GM12878 (cell line): ENCODE results near the gene VSTM1. TPM values are rescaled to one million over a fixed set of nuclear protein-coding genes. Genes with fewer than 3 reads are reported as not detected.

ENCODE experiments used
- ATAC-seq: fragments of 200-7000 bp; cut with Tn5 transposase; 3 replicates; pipeline ENCODE4 v1.9.1; 2020; ENCODE audit warnings: mild to moderate bottlenecking, moderate library complexity
- BruUV-seq: library from RNA; stranded (reverse); fragments of 400-500 nt; replicated peaks from 2 replicates; lab custom pipeline; 2021; lab: Mats Ljungman, UMichigan
- CTCF ChIA-PET: fragments of 300-600 bp; sonication (Branson Sonifier 250); formaldehyde crosslinking; extraction: SDS; loops from one replicate; lab custom pipeline; 2021; ENCODE audit warnings: inconsistent platforms; lab: Yijun Ruan, JAX
- POLR2A ChIA-PET: fragments of 350-600 bp; formaldehyde crosslinking; extraction: SDS; loops from one replicate; lab custom pipeline; 2021; ENCODE audit warnings: inconsistent platforms; lab: Charles Lee
- RAD21 ChIA-PET: fragments of 300-600 bp; sonication (Branson Sonifier 250); formaldehyde crosslinking; loops from one replicate; lab custom pipeline; 2023; ENCODE audit warnings: antibody characterized with exemption; ENCODE audit not compliant: unreplicated experiment; lab: Charles Lee
- SMC1A ChIA-PET: fragments of 300-600 bp; sonication (Branson Sonifier 250); formaldehyde crosslinking; loops from one replicate; lab custom pipeline; 2023; ENCODE audit not compliant: unreplicated experiment, uncharacterized antibody; lab: Charles Lee
- DNase-seq: peaks from one replicate; pipeline ENCODE4 v3.0.0-alpha.2; 2011; ENCODE audit warnings: low read depth, low spot score
- FAIRE-seq: peaks from 3 replicates; lab custom pipeline; 2011; peaks lifted over from hg19 to GRCh38; lab: Jason Lieb, UNC
- H2AFZ ChIP-seq: 2 replicates; pipeline ENCODE4 v1.6.0; 2011; ENCODE audit warnings: low read depth, low read length, control low read depth; ENCODE audit not compliant: control insufficient read depth
- H3K27ac ChIP-seq: 2 replicates; pipeline ENCODE4 v1.5.1; 2011; ENCODE audit warnings: control low read depth; ENCODE audit not compliant: control insufficient read depth, insufficient read depth
- H3K27me3 ChIP-seq, 2 experiments: replicated peaks in 1 of 2; 2 replicates each; pipeline versions ENCODE4 v1.6.0 to v1.6.1; 2011; ENCODE audit warnings: low read length in 1 of 2; ENCODE audit not compliant: control insufficient read depth in 2 of 2, insufficient read depth in 2 of 2
- H3K36me3 ChIP-seq, 2 experiments: 2 replicates each; pipeline ENCODE4 v1.5.1; 2011; ENCODE audit warnings: low read length in 1 of 2; ENCODE audit not compliant: control insufficient read depth in 2 of 2, insufficient read depth in 2 of 2
- H3K4me1 ChIP-seq: 2 replicates; pipeline ENCODE4 v1.6.1; 2011; ENCODE audit warnings: mild to moderate bottlenecking, low read length, moderate library complexity, mixed read lengths; ENCODE audit not compliant: control insufficient read depth, insufficient read depth
- H3K4me2 ChIP-seq: 2 replicates; pipeline ENCODE4 v1.6.0; 2011; ENCODE audit warnings: control low read depth; ENCODE audit not compliant: control insufficient read depth, insufficient read depth
- H3K4me3 ChIP-seq: fragments of 200-600 bp; sonication (generic); 2 replicates; pipeline ENCODE4 v1.5.1; 2016
- H3K79me2 ChIP-seq: 2 replicates; pipeline ENCODE4 v1.6.0; 2011; ENCODE audit warnings: low read length; ENCODE audit not compliant: control insufficient read depth, insufficient read depth
- H3K9ac ChIP-seq: 2 replicates; pipeline ENCODE4 v1.8.0; 2011; ENCODE audit warnings: low read length, control low read depth, mixed read lengths; ENCODE audit not compliant: control insufficient read depth, insufficient read depth
- H3K9me3 ChIP-seq: replicated peaks from 3 replicates; pipeline ENCODE4 v1.5.1; 2011; ENCODE audit warnings: mild to moderate bottlenecking, low read length; ENCODE audit not compliant: control insufficient read depth, insufficient read depth
- H4K20me1 ChIP-seq: 2 replicates; pipeline ENCODE4 v1.6.0; 2011; ENCODE audit not compliant: control insufficient read depth, insufficient read depth
- EED ChIP-seq: sonication (generic); IDR thresholded peaks from 2 replicates; pipeline ENCODE4 v1.6.1; 2016; ENCODE audit warnings: antibody characterized with exemption, low read depth
- FOXK2 ChIP-seq: fragments of 450-650 bp; IDR thresholded peaks from 2 replicates; pipeline ENCODE4 v1.6.1; 2017; ENCODE audit warnings: mild to moderate bottlenecking, moderate library complexity
- MXI1 ChIP-seq: fragments of 150-350 bp; IDR thresholded peaks from 2 replicates; pipeline ENCODE4 v1.6.1; 2011; ENCODE audit warnings: low read depth, mild to moderate bottlenecking, inconsistent platforms, low read length, improper control_type of control experiment
- NFXL1 ChIP-seq: fragments of 450-650 bp; IDR thresholded peaks from 2 replicates; pipeline ENCODE4 v1.6.1; 2017; ENCODE audit warnings: antibody characterized with exemption, mild to moderate bottlenecking, borderline replicate concordance
- POLR2A ChIP-seq: IDR thresholded peaks from 2 replicates; pipeline ENCODE4 v1.6.1; 2011; ENCODE audit warnings: low read depth, mild to moderate bottlenecking, low read length
- WRNIP1 ChIP-seq: IDR thresholded peaks from 2 replicates; pipeline ENCODE4 v1.6.1; 2011; ENCODE audit warnings: low read depth, low read length, improper control_type of control experiment, borderline replicate concordance
- ZNF217 ChIP-seq: fragments of 450-650 bp; IDR thresholded peaks from 2 replicates; pipeline ENCODE4 v1.6.1; 2017; ENCODE audit warnings: antibody characterized with exemption, mild to moderate bottlenecking
- WGBS: methylation state at CpG from one replicate; pipeline ENCODE4 v1.1.6; 2016; ENCODE audit warnings: low lambda C conversion rate; ENCODE audit not compliant: insufficient replicate concordance, insufficient coverage; ENCODE audit errors: missing lambda C conversion rate; 5-methylcytosine and 5-hydroxymethylcytosine counted together
- in situ Hi-C: fragments of 300-500 bp; cut with MboI; formaldehyde crosslinking; loops from 9 replicates; pipeline ENCODE4 v1.14.3; 2018; ENCODE audit warnings: mixed read lengths
- intact Hi-C: fragments of 100-400 bp; cut with micrococcal nuclease; formaldehyde crosslinking; loops from one replicate; pipeline ENCODE4 v1.14.2; 2022; ENCODE audit not compliant: unreplicated experiment
- polyA plus RNA-seq, 11 experiments: library from polyadenylated mRNA; depleted of rRNA in 4 of 11; unstranded in 6 of 11; stranded (reverse) in 5 of 11; fragments of >200 nt; fragmentation: Nextera tagmentation in 4 of 11; fragmentation: Illumina TruSeq in 1 of 11; extraction: Ambion mirVana in 4 of 11; extraction: Trizol in 1 of 11; gene quantifications; 1 replicate in 1 of 11; 2 replicates in 10 of 11; pipeline versions ENCODE4 v1.2.1 to v1.2.3, GENCODE V29; 2011 to 2016; ENCODE audit warnings: inconsistent platforms in 2 of 11, missing spikeins in 2 of 11, low read depth in 1 of 11
- total RNA-seq, 4 experiments: library from RNA; depleted of rRNA in 3 of 4; stranded (reverse); fragments of >200 nt in 3 of 4; fragmentation: Illumina TruSeq in 1 of 4; extraction: Trizol in 1 of 4; gene quantifications; 2 replicates each; pipeline versions ENCODE4 v1.2.1 to v1.2.3, GENCODE V29; 2013 to 2021
- TF ChIP-seq, protein P1 (sequence below): fragments of 150-350 bp; IDR thresholded peaks from 2 replicates; pipeline ENCODE4 v1.6.1; 2014; ENCODE audit warnings: mild to moderate bottlenecking, low read depth, low read length
- TF ChIP-seq, protein P2 (sequence below): fragments of 450-650 bp; IDR thresholded peaks from 2 replicates; pipeline ENCODE4 v1.6.1; 2017; ENCODE audit warnings: mild to moderate bottlenecking, moderate library complexity
- TF ChIP-seq, protein P3 (sequence below): IDR thresholded peaks from 2 replicates; pipeline ENCODE4 v1.6.1; 2012; ENCODE audit warnings: mild to moderate bottlenecking, low read depth, low read length
- TF ChIP-seq, protein P4 (sequence below): fragments of 450-650 bp; IDR thresholded peaks from 2 replicates; pipeline ENCODE4 v1.6.1; 2017; ENCODE audit warnings: borderline replicate concordance
- TF ChIP-seq, protein P5 (sequence below): IDR thresholded peaks from 2 replicates; pipeline ENCODE4 v1.6.1; 2012; ENCODE audit warnings: low read depth, low read length, improper control_type of control experiment

Gene VSTM1
- total and polyA plus RNA-seq, 10 of the 15 experiments (the other 5 are each of a cell fraction or from before 2014, with no cell fraction given), result not detected

DNA sequence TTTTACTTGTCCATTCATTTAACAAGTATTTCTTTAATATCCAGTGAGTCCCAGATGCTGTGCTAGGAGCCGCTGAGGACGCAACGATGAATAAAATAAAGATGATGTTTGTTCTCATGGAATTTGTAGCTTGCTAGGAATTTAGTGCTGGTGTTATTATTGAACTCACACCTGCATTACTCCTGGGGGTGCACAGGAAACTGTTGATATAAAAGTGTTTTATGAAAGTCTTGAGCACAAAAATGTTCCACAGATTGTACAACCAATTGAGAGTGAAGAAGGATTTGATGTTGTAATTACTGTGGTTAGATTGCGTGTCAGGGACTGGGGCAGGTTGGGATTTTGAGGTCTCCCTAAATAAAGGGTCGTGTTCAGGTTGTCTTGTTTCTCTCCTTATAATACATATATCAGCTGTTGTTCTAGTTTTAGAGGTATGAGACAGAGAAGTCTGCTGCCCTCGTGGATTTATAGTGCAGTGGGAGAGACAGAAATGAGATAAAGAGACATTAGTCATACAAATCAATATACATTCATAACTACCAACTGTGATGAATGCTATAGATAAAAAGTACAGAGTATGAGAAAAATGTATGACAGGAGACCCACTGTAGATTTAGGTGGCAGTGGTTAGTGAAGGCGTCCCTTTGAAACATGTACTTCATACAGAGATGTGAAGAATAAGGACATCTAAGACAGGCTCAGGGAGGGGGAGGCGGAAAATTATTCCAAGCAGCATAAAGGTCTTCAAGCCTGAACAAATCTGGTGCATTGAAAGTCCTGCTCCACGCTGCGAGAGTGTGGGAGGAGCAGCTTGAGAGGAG, 61.0 kb downstream of the VSTM1 start:
- Histone ChIP-seq H3K4me3 (no peak overlapping the region), H3K4me1 (no peaks in the 10 kb centered on the region), H3K79me2 (no peaks in the 10 kb centered on the region), H3K36me3 (no peaks in the 10 kb centered on the region), H4K20me1 (no peaks in the 10 kb centered on the region), H3K27me3 (no peaks in the 10 kb centered on the region), H3K9ac (no peak overlapping the region), H3K9me3 (no peaks in the 10 kb centered on the region; the same call in 2 of the 3 replicates), H3K27ac (no peak overlapping the region), H2AFZ (no peak overlapping the region), H3K4me2 (no peak overlapping the region)
- CTCF ChIA-PET, result no interaction called here
- no peak for FAIRE-seq
- SMC1A ChIA-PET, result no interaction called here
- BruUV-seq, result no TSS peak
- WGBS, result 49% methylated on average over 10 of the region's 10 CpGs
- intact Hi-C loops, result no loop called here
- no peak for ATAC-seq
- POLR2A ChIA-PET, result no interaction called here
- in situ Hi-C loops, result no loop called here
- no peak for DNase-seq
- RAD21 ChIA-PET, result no interaction called here
- no peak for TF ChIP-seq FOXK2
- TF ChIP-seq ZNF217, result no peak
- TF ChIP-seq, protein P1, sequence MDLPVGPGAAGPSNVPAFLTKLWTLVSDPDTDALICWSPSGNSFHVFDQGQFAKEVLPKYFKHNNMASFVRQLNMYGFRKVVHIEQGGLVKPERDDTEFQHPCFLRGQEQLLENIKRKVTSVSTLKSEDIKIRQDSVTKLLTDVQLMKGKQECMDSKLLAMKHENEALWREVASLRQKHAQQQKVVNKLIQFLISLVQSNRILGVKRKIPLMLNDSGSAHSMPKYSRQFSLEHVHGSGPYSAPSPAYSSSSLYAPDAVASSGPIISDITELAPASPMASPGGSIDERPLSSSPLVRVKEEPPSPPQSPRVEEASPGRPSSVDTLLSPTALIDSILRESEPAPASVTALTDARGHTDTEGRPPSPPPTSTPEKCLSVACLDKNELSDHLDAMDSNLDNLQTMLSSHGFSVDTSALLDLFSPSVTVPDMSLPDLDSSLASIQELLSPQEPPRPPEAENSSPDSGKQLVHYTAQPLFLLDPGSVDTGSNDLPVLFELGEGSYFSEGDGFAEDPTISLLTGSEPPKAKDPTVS, result no peak
- TF ChIP-seq, protein P2, sequence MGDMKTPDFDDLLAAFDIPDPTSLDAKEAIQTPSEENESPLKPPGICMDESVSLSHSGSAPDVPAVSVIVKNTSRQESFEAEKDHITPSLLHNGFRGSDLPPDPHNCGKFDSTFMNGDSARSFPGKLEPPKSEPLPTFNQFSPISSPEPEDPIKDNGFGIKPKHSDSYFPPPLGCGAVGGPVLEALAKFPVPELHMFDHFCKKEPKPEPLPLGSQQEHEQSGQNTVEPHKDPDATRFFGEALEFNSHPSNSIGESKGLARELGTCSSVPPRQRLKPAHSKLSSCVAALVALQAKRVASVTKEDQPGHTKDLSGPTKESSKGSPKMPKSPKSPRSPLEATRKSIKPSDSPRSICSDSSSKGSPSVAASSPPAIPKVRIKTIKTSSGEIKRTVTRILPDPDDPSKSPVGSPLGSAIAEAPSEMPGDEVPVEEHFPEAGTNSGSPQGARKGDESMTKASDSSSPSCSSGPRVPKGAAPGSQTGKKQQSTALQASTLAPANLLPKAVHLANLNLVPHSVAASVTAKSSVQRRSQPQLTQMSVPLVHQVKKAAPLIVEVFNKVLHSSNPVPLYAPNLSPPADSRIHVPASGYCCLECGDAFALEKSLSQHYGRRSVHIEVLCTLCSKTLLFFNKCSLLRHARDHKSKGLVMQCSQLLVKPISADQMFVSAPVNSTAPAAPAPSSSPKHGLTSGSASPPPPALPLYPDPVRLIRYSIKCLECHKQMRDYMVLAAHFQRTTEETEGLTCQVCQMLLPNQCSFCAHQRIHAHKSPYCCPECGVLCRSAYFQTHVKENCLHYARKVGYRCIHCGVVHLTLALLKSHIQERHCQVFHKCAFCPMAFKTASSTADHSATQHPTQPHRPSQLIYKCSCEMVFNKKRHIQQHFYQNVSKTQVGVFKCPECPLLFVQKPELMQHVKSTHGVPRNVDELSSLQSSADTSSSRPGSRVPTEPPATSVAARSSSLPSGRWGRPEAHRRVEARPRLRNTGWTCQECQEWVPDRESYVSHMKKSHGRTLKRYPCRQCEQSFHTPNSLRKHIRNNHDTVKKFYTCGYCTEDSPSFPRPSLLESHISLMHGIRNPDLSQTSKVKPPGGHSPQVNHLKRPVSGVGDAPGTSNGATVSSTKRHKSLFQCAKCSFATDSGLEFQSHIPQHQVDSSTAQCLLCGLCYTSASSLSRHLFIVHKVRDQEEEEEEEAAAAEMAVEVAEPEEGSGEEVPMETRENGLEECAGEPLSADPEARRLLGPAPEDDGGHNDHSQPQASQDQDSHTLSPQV, result no peak
- TF ChIP-seq, protein P3, sequence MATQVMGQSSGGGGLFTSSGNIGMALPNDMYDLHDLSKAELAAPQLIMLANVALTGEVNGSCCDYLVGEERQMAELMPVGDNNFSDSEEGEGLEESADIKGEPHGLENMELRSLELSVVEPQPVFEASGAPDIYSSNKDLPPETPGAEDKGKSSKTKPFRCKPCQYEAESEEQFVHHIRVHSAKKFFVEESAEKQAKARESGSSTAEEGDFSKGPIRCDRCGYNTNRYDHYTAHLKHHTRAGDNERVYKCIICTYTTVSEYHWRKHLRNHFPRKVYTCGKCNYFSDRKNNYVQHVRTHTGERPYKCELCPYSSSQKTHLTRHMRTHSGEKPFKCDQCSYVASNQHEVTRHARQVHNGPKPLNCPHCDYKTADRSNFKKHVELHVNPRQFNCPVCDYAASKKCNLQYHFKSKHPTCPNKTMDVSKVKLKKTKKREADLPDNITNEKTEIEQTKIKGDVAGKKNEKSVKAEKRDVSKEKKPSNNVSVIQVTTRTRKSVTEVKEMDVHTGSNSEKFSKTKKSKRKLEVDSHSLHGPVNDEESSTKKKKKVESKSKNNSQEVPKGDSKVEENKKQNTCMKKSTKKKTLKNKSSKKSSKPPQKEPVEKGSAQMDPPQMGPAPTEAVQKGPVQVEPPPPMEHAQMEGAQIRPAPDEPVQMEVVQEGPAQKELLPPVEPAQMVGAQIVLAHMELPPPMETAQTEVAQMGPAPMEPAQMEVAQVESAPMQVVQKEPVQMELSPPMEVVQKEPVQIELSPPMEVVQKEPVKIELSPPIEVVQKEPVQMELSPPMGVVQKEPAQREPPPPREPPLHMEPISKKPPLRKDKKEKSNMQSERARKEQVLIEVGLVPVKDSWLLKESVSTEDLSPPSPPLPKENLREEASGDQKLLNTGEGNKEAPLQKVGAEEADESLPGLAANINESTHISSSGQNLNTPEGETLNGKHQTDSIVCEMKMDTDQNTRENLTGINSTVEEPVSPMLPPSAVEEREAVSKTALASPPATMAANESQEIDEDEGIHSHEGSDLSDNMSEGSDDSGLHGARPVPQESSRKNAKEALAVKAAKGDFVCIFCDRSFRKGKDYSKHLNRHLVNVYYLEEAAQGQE, result no peak
- TF ChIP-seq POLR2A, result no peak
- TF ChIP-seq, protein P4, sequence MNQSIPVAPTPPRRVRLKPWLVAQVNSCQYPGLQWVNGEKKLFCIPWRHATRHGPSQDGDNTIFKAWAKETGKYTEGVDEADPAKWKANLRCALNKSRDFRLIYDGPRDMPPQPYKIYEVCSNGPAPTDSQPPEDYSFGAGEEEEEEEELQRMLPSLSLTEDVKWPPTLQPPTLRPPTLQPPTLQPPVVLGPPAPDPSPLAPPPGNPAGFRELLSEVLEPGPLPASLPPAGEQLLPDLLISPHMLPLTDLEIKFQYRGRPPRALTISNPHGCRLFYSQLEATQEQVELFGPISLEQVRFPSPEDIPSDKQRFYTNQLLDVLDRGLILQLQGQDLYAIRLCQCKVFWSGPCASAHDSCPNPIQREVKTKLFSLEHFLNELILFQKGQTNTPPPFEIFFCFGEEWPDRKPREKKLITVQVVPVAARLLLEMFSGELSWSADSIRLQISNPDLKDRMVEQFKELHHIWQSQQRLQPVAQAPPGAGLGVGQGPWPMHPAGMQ, result no peak
- no peak for TF ChIP-seq EED
- no peak for TF ChIP-seq MXI1
- TF ChIP-seq NFXL1, result no peak
- TF ChIP-seq, protein P5, sequence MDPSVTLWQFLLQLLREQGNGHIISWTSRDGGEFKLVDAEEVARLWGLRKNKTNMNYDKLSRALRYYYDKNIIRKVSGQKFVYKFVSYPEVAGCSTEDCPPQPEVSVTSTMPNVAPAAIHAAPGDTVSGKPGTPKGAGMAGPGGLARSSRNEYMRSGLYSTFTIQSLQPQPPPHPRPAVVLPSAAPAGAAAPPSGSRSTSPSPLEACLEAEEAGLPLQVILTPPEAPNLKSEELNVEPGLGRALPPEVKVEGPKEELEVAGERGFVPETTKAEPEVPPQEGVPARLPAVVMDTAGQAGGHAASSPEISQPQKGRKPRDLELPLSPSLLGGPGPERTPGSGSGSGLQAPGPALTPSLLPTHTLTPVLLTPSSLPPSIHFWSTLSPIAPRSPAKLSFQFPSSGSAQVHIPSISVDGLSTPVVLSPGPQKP, result no peak
- TF ChIP-seq WRNIP1, result no peak
